Globus pallidus (tissue), 1 donor: ENCODE data around the gene RRAS2.
"Not testable (repeated sequence)": the region's sequence is repeated elsewhere in the genome, so short reads cannot be mapped to it uniquely, and the experiment has no call there.

Source experiments
- DNase-seq: peaks from one replicate; pipeline ENCODE4 v3.0.0-alpha.2; 2015; ENCODE audit warnings: low spot score

RRAS2 gene

DNA sequence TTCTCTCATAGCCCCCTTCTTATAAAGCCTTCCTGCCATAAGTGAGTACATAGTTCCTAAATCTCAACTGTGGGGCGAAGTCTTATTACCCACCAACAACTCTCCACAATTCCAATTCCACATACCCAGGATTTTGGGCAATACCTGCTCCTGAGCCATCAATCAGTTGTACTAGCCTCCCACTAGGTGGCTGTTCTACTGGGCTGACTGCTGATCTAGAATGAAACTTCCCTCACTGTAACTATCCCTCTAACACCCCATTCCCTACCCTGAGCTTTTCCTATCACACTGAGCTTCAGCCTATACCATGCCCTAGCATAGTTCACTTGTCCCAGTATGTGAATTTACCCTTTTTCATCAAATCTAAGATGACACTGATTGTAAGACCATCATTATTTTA lies 52.5 kb downstream of the RRAS2 start:
- no peak for DNase-seq

DNA sequence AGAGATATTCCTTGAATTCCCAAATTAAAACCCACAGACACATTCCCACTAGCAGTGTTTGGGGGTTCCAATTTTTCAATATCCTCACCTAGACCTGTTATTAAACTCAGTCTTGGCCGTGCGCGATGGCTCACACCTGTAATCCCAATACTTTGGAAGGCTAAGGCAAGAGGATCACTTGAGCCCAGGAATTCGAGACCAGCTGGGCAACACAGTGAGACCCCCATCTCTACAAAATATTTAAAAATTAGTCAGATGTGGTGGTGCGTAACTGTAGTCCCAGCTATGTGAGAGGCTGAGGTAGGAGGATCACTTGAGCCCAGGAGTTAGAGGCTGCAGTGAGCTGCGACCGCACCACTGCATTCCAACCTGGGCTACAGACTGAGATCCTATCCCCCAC lies 53.3 kb downstream of the RRAS2 start:
- no peak for DNase-seq

DNA sequence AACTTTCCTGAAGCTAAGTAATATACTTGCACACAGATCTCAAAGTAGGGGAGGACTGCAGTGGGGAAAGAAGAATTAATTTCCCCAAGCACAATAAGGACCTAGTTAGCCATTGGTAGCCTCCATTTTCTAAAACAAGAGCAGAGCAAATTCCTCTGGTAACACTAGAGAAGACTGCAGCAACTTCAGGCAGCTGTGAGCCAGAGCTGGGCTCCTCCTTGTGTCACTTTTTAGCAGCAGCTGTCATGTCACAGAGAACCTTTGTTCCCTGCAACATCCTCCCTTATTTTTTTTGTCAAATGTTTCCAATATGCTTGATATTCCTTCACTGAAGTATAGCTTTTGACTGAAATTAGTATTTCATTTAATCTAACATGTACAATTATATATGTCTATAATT lies 54.4 kb downstream of the RRAS2 start:
- no peak for DNase-seq

DNA sequence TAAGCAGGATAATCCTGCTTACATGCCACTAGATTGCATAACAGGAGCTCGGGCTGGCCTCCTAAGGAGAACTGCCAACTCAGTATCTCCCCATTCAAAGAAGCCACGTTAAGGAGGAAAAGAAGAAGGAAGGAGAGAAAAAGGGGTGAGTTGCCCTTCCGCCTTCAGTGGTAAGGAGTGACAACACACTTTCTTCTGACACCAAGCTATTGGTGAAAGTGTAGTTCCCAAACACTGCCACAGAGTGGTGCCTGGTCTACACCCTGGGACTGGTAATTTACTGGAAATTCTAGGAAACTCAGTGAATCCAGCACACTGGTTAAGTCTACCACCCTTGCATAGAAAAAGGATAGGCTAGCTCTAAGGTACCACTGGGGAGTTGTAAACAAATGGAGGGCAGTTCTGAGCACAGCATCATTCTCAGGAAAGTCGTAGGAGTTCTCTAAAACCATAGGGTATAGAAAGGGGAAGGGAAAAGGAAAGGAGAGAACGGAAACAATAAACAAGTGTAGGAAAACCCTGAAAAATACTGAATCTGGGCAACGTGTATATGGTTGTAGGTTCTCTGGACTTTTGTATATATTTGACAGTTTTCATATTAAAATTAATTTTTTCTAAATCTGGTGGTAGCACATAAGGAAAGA lies 58.2 kb downstream of the RRAS2 start:
- peak; percentile 61 for DNase-seq

DNA sequence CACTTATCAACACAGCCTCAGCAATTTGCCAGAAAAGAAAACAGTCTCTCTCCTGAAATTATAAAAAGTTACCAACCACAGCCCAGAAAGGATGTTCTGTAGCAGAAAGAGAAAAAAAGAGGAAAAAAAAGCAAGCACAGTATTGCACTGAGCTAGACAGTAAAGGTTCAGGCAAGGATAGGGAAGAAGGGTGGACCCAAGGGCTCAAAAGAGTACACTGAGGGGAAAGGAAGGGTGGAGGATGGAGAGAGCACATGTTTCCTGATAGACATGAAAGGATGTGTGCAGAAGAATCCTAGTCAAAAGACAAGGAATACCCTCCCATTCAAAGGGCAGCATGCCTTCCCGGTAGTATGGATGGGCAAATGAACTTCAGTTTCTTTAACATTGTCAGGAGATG lies 59.1 kb downstream of the RRAS2 start:
- no peak for DNase-seq

DNA sequence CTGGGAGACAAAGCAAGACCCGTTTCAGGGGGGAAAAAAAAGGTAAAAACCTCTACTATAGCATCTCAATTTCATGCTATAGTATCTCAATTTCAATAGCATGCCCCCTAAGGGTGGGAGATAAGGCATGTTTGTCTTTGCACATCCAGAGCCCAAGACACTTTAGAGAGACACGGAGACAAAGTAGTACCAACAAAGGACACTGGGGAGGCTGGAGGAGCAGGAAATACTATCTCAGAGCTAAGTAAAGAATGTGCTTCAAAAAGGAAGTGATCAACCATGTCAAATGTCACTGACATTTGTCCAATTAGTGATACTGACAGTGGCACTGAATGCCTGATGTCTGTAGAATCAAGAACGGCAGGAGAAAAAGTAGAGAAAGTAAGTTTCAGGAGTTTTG lies 68.6 kb downstream of the RRAS2 start:
- no peak for DNase-seq

DNA sequence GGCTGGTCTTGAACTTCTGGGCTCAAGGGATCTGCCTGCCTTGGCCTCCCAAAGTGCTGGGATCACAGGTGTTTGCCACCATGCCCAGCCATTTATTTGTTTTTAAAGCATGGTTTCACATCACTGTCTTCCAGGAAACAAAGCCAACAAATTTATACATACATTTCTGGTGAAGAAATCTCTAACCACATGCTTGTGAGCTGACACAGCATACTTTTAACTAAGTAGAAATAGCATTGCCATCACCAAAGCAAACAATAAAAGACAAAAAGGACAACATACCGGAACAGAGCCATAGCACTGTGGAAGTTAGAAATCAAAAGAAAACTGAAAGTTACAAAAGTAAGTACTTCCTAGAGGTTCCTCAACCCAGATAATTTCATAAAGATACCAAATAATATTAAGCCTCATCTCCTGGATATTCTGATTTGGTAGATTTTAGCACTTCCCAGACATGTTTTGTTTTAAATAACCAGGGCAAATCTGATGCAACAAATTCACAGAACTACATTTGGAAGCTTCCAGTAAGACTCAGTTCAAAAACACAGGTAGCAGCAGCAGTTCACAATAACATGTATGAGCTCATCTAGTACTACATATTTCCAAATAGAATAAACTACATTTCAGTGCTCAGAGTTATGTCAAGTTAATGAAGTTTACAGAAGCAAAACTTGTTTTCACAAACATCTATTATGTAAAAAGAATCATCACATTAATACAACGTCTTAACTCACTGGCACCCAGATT lies 70.6 kb downstream of the RRAS2 start:
- no peak for DNase-seq

DNA sequence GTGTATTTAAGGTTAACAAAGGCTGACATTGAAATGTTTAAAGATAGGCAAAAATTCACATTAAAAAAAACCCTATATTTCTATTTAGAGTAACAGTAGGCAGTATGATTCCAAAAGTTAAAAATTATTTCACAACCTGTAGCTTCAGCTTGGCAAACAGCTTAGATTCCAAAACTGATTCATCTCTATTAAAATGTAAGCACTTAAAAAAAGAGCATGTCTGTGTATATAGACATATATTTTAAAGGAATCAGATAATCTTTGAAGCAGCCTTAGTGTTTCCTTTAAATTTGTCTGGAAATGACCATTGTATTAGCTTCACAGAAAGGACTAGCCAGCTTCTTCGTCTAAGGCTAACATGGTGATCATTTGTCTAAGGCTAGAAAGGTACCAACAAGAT lies 80.1 kb downstream of the RRAS2 start:
- not testable (repeated sequence) for DNase-seq

DNA sequence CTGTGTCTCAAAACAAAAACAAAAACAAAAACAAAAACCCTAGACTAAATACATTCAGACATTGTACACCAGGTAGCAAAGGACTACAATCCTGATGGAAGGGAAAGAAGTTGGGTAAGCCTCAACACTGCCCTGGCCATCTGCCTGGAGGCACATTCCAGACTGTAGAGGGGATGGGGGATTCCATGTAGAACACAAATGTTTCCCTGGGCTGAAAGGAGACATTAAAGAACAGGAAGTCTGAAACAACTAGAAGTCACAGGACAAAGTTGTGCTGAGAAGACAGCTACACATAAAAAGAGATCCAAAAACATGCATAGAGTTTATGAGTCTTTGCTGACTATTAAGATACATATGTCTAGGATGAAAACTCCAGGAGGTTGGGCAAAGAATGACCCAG lies 83.9 kb downstream of the RRAS2 start:
- DNase-seq = no peak

DNA sequence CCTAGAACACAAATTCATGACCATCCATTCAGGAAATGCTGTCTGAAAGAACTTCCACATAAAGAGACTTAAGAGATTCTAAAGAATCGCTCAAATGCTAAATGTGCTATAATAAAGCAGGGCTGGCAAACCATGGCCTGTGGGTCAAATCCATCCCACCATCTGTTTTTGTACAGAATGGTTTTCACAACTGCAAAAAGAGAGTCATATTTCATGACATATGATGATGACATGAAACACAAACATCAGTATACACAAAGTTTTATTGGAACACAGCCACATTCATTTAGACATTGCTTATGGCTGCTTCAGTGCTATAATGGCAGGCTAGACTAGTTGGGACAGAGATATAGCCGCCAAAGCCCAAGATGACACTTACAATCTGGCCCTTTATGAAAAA lies 85.1 kb downstream of the RRAS2 start:
- no peak for DNase-seq

DNA sequence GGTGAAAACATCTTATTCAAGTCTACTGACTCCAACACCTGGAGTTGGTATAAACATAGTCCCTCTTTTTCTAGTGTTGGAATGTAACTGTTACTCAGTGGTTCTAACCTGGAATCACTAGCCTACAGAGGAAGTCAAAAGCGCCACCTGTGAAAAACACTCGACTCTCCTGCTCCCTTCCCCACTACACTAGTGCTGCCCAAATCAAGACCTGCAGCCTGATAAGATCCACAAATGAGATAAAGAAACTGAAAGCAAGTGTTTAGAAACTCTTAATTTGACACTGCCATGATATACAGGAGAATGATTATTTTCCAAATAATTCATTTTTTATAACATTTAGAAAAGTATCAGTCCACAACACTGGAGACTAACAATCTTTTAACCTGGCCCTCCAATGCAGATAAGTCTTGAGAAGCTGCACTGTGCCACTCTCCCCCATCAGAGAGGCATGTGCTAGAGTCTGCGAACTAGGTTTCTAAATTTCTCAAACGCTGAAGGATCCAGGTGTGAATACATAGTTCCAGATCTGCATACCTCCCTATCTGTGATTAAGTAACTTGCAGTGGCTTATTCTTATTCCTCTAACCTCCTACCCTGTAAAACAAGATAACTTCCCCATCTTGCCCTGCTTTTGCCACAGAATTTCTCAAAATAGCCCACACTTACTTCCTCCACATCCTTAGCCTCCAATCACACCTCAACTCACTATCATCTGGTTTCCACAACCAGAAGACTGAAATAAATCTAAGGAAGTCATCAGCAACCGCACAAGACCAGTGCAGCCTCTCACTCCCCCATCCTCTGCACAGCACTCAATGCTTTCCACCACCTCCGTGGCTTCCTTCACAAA lies 88.1 kb downstream of the RRAS2 start:
- DNase-seq = peak; percentile 59

DNA sequence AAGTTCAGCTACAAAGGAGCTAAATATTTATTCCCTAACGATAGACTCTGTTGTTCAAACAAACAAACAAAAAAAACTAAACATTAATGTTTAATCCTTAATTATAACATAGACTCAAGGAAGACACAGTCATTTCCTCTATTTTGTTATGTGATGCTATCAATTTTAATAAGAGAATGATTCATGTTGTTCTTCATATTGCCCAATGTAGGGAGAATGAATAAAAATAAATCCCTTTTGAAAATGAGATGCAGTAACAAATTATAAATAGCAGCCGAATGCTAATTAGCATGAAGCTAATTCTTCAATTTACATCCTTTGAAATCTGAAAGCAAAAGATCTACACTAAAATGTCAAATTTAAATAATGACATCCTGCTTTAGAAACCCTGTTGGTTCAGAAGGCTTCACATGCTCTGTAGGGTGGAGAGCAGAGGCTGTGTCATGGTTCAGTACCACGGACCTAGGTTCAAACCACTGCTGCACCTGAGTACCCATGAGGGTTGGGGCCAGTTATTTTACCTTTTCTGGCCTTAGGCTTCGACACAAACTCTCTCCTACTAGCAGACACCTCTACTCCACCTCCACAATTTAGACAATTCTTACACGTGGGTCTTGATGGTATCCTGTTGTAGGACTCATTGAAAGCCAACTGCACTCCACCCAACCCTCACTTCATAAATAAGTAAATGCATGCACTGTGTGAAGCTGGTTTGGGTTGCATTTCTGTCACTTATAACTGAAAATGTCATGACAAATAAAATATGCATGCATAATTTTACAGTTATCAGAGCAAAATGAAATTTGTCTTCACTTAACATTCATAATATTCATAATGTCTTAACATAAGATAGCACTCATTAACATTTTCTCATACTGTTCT lies 89.0 kb downstream of the RRAS2 start:
- DNase-seq = no peak

DNA sequence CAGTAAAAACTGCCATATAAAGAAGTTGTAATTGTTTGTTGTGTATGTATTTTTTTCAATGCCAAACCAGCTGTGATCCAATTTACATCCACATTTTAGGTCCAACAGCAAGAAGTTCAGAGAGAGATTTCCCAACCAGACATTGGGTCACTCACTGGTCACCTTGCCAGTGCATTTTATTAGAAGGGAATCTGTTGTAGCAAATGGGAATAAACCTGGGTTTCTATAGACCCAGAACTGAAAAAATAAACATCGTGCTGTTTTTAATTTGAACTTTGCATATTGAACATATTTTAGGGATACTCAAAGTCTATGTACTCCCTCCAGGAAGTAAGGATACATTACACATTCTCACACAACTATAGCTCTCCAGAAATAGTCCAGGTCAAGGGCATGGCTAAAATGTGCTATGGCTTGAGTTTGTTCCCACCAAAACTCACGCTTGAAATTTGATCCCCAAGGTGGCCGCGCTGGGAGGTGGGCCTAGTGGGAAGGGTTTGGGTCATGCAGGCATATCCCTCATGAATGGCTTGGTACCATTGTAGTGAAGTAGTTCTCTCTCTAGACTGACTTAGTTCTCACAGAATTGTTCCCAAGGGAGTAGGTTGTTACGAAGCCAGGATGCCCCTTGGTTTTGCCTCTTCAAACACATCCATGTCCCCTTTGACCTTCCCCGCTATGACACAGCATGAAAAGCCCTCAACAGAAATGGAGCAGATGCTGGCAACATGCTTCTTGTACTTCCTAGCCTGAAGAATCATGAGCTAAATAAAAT lies 90.9 kb downstream of the RRAS2 start:
- DNase-seq = no peak

DNA sequence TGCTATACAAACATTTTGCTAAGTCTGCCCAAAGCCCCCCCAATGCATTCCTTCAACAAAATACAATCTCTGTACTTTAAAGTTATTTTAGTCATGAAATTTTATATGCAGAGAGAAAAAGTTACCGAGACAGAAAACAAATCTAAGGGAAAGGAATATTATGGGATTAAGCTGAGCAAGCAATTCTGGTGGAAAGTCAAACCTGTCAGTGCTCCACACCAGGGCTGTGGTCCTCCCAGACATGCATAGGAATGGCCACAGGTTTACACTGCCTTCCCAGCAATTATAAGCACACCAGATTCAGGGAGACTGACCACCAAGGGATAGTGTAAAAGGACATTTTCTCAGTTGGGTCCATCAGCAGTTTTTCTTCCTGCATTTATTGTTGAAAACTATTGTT lies 92.4 kb downstream of the RRAS2 start:
- no peak for DNase-seq

DNA sequence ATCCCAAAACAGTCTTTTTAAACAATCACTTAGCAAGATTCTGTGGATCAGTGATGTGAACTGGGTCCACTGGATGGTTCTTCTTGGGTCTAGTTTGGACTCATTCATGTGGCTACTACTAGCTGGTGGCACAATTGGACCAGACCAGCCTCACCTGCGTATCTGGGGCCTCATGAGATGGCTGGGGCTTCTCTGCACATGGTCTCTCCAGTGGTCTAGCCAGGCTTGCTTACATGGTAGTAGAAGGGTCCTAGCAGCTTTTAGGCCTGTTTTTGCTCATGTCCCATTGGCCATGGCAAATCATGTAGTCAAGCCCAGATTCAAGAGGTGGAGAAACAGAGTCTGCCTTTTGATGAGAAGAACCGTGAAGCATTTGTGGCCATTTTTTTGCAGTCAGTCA lies 94.0 kb downstream of the RRAS2 start:
- DNase-seq = no peak

DNA sequence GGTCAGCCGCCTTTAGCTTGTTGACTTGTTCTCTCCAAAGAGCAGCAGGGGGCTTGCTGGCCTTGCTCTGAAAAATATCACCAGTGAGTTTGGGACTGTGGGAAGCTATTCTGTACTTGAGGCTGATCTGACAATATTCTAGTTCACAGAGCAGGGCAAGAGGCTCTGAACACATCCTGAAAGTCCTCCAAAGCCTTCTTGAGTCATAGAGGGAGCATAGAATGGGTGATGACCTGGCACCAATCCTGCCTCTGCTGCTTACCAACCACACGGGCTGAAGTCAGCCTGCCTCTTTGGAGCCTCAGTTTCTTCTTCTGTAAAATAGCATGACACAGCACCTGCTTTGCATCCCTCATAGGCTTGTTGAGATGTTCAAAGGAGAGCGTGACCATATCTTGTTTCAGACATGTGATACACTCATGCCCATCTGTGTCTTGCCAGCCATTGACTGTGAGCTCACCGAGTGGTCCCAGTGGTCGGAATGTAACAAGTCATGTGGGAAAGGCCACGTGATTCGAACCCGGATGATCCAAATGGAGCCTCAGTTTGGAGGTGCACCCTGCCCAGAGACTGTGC lies 96.6 kb downstream of the RRAS2 start:
- DNase-seq = no peak

DNA sequence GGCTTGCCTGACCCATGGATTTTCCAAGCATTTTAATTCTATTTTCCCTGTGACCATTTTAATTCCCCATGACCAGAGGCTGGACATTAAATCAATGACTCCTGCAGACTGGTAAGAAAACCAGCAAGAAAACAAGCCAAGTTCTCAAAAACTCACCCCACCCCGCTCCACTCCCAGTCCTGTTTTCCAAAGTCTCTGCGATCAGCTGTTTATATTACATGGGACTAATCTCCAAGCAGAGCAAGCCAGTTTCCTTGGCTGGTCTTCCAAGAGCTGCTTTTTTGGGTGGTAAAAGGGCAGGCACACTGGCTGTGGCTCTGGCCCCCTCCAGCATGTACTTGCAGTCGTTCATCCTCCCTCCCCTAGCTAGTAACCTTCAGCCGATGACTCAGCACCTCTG lies 97.9 kb downstream of the RRAS2 start:
- no peak for DNase-seq

DNA sequence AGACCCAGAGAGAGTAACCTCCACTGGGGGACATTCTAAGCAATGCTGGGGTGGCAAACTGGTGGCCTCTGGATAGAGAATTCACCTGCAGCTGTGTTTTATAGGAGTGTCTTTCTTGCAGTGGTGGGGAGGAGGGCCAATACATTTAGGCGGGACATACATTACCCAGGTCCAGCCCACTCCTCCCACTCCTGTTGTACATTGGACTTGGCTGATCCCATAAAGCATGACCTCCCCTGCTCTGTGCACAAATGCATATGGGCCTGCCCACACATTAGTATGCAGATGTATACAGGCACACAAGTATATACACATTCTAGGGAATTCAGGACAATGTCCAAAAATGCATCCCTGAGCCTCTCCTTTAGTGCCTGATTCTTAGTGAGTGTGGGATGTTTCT lies 99.1 kb downstream of the RRAS2 start:
- no peak for DNase-seq

DNA sequence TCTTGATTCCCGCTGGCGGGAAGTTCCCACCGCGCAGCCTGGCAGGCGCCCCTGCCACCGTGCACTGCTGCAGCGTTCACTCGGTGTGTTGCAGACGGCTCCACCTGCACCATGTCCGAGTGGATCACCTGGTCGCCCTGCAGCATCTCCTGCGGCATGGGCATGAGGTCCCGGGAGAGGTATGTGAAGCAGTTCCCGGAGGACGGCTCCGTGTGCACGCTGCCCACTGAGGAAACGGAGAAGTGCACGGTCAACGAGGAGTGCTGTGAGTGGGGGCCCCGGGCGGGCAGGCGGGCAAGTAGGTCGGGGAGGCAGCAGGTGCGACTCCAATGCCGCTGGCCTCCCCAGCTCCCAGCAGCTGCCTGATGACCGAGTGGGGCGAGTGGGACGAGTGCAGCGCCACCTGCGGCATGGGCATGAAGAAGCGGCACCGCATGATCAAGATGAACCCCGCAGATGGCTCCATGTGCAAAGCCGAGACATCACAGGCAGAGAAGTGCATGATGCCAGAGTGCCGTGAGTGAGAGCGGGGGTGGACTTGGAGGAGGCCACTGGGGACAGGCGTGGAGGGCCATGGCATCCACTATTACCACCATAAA lies 99.7 kb downstream of the RRAS2 start:
- DNase-seq = no peak

DNA sequence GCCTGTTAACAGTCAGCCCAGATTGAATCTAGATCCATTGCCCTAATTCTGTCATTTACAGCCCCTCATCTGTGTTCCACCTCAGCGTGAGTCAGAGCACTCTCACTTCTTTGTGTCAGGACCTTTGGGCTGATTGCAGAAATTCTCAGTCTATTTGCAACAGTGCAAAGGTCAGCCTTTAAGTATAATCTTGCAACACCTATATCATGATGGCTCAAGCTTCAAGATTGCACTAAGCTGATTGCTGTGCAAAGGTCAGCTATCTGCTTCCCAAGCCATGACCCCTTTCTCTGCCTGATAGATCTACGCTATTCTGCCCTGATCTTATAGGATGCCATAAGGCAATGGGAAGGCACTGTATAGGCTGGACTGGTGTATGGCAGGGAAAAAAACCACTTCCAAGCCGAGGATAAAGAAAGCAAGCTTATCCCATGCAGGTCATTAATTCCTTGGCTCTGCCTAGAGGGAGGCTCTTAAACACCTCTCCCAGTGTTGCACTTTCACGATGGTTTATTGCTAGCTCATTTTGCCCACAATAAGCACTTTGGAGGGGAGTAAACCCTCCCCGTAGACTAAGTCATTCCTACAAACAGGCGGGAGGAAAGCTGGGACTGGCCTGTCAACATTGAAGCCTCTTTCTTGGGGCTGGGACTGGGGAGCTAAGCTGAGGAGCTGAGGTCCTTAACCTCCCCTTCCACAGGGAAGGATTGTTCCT lies 100.6 kb downstream of the RRAS2 start:
- DNase-seq = no peak
